ACC112 (cell line): ENCODE measurements around the gene UHRF1.
"Not testable (repeated sequence)": the region's sequence is repeated elsewhere in the genome, so short reads cannot be mapped to it uniquely, and the experiment has no call there.

Experiments
- H2AFZ ChIP-seq: fragments of 200-600 bp; sonication (generic); one replicate; pipeline ENCODE4 v1.6.0; 2017; ENCODE audit warnings: antibody characterized with exemption, low read length; ENCODE audit not compliant: unreplicated experiment
- H3K27ac ChIP-seq: fragments of 200-600 bp; sonication (generic); 2 replicates; pipeline ENCODE4 v1.5.1; 2014; ENCODE audit warnings: low read depth, mild to moderate bottlenecking, antibody characterized with exemption, low read length, moderate library complexity
- H3K27me3 ChIP-seq: fragments of 200-600 bp; sonication (generic); 2 replicates; pipeline ENCODE4 v1.6.1; 2014; ENCODE audit warnings: mild to moderate bottlenecking, antibody characterized with exemption, low read length, moderate library complexity, mixed read lengths; ENCODE audit not compliant: insufficient read depth
- H3K36me3 ChIP-seq: fragments of 200-600 bp; sonication (generic); 2 replicates; pipeline ENCODE4 v1.6.1; 2016; ENCODE audit warnings: mild to moderate bottlenecking, antibody characterized with exemption, low read length, moderate library complexity, mixed read lengths; ENCODE audit not compliant: insufficient read depth
- H3K4me1 ChIP-seq: fragments of 200-600 bp; sonication (generic); one replicate; pipeline ENCODE4 v1.6.1; 2016; ENCODE audit warnings: low read length, mixed read lengths; ENCODE audit not compliant: insufficient read depth, unreplicated experiment, control insufficient read depth
- H3K4me3 ChIP-seq: fragments of 200-600 bp; sonication (generic); 2 replicates; pipeline ENCODE4 v1.5.1; 2014; ENCODE audit warnings: mild to moderate bottlenecking, low read depth, low read length
- H3K79me2 ChIP-seq: fragments of 200-600 bp; sonication (generic); one replicate; pipeline ENCODE4 v1.6.0; 2016; ENCODE audit warnings: low read length; ENCODE audit not compliant: control insufficient read depth, unreplicated experiment, insufficient read depth

UHRF1 gene

GRCh38 chr19:4937060-4937459 lies 27.8 kb downstream of the UHRF1 start:
- Histone ChIP-seq H3K79me2 (peaks cover 6% of the 10 kb centered on the region), H3K4me3 (no peak overlapping the region), H2AFZ (no peak overlapping the region), H3K27me3 (no peaks in the 10 kb centered on the region), H3K27ac (no peak overlapping the region), H3K4me1 (no peaks in the 10 kb centered on the region), H3K36me3 (peaks cover 6% of the 10 kb centered on the region; the same call in 1 of the 2 replicates)

DNA sequence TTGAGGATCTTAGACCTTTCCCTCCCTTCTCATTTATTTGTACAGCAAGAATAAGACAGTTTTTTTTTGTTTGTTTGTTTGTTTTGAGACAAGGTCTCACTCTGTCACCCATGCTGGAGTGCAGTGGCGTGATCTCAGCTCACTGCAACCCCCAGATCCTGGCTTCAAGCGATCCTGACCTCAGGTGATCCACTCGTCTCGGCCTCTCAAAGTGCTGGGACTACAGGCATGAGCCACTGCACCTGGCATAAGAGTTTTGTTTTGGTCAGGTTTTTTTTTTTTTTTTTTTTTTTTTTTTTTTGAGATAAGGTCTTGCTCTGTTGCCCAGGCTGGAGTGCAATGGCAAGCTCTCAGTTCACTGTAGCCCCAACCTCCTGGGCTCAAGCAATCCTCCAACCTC lies 29.2 kb downstream of the UHRF1 start:
- H2AFZ ChIP-seq, H3K79me2 ChIP-seq, H3K27me3 ChIP-seq, H3K27ac ChIP-seq, H3K4me1 ChIP-seq, H3K36me3 ChIP-seq, H3K4me3 ChIP-seq: not testable (repeated sequence)

DNA sequence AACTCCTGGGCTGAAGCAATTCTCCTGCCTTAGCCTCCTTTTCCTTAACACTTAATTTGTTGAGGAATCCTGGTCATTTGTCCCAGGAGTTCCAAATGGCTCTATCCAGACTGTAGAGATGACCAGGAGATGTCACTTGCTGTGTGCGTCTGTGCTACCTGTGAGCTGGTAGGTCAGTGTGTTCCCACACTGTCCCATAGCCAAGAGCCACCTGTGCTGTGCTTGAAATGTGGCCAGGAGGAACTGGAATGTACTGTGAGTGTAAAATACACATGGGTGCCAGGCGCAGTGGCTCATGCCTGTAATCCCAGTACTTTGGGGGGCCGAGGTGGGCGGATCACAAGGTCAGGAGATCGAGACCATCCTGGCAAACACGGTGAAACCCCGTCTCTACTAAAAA lies 30.2 kb downstream of the UHRF1 start:
- no peak overlapping the region for H3K27ac ChIP-seq
- no peak overlapping the region for H2AFZ ChIP-seq
- no peaks in the 10 kb centered on the region for H3K27me3 ChIP-seq
- peaks cover 2% of the 10 kb centered on the region for H3K79me2 ChIP-seq
- no peaks in the 10 kb centered on the region for H3K4me1 ChIP-seq
- no peaks in the 10 kb centered on the region for H3K36me3 ChIP-seq
- H3K4me3 ChIP-seq: no peak overlapping the region

- not testable (repeated sequence) for H2AFZ ChIP-seq, H3K79me2 ChIP-seq, H3K27me3 ChIP-seq, H3K4me1 ChIP-seq, H3K27ac ChIP-seq, H3K4me3 ChIP-seq, H3K36me3 ChIP-seq
Measured at GRCh38 chr19:4941638-4942169, 32.4 kb downstream of the UHRF1 start.

DNA sequence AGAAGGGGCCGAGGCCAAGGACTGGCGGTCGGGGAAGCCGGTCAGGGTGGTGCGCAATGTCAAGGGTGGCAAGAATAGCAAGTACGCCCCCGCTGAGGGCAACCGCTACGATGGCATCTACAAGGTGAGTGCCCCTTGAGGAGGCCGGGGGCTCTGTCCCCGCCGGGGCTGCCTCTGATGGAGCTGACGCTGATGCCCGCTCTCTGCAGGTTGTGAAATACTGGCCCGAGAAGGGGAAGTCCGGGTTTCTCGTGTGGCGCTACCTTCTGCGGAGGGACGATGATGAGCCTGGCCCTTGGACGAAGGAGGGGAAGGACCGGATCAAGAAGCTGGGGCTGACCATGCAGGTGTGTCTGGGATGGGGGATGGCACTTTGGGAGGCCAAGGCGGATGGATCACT lies 41.3 kb downstream of the UHRF1 start:
- not testable (repeated sequence) for H2AFZ ChIP-seq

DNA sequence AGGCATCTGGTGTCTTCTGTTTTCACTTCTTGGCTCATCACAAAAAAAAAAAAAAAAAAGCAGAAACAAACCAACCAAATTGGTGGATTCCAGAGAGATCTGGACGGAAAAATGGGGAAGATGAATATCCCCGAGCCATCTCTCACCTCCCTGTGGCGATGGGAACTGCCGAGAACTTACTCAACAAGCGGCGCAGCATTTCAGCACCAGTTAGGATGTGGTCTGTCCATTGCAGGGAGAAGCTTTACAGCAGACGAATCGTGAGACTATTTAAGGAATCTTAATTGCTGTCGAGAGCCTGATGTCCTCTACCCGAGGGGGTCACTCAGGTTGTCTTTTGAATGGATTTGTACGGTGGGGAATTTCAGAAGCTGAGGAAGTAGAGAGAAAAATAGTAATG lies 42.4 kb downstream of the UHRF1 start:
- H3K4me1 ChIP-seq: no peaks in the 10 kb centered on the region
- no peak overlapping the region for H3K27ac ChIP-seq
- H3K27me3 ChIP-seq: no peaks in the 10 kb centered on the region
- no peak overlapping the region for H2AFZ ChIP-seq
- no peaks in the 10 kb centered on the region for H3K79me2 ChIP-seq
- H3K36me3 ChIP-seq: 0 out of 2 replicates have a peak, but pooled peaks cover 4% of the 10 kb centered on the region
- no peak overlapping the region for H3K4me3 ChIP-seq

More for the DNA sequence above, 41.3 kb downstream of the UHRF1 start:
- not testable (repeated sequence) for H3K79me2 ChIP-seq, H3K4me3 ChIP-seq, H3K4me1 ChIP-seq, H3K27ac ChIP-seq, H3K36me3 ChIP-seq, H3K27me3 ChIP-seq

- Histone ChIP-seq H3K4me1 (no peaks in the 10 kb centered on the region), H3K36me3 (0 out of 2 replicates have a peak, but pooled peaks cover 1% of the 10 kb centered on the region), H2AFZ (no peak overlapping the region), H3K27ac (no peak overlapping the region), H3K79me2 (no peaks in the 10 kb centered on the region), H3K27me3 (no peaks in the 10 kb centered on the region), H3K4me3 (no peak overlapping the region)
Measured at GRCh38 chr19:4952945-4953344, 43.6 kb downstream of the UHRF1 start.

GRCh38 chr19:4954320-4955149 lies 45.2 kb downstream of the UHRF1 start:
- H3K4me3 ChIP-seq, H3K79me2 ChIP-seq, H3K27me3 ChIP-seq, H2AFZ ChIP-seq, H3K27ac ChIP-seq, H3K4me1 ChIP-seq, H3K36me3 ChIP-seq: not testable (repeated sequence)

DNA sequence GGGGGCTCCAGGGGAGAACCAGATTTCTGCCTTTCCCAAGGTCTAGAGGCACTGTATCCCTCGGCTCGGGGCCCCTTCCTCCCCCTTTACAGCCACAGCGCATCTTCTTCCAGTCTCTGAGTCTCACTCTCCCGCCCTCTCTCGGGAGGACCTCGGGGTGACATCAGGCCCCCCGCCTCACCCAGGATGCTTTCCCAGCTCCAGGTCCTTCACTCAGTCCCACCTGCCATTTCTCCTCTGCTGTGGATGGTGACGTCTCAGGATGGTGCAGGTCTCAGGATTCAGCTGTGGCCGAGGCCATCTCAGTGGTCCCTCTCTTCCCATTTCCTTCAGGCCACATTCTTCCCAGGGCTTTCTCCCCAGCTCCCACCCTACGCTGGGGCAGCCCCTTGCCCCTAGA lies 46.0 kb downstream of the UHRF1 start:
- no peak overlapping the region for H3K4me3 ChIP-seq
- H3K79me2 ChIP-seq: no peaks in the 10 kb centered on the region
- no peaks in the 10 kb centered on the region for H3K36me3 ChIP-seq
- no peaks in the 10 kb centered on the region for H3K27me3 ChIP-seq
- no peak overlapping the region for H3K27ac ChIP-seq
- H3K4me1 ChIP-seq: no peaks in the 10 kb centered on the region
- no peak overlapping the region for H2AFZ ChIP-seq

GRCh38 chr19:4957981-4958380 lies 48.7 kb downstream of the UHRF1 start:
- H3K27ac ChIP-seq: no peak overlapping the region
- peaks cover 8% of the 10 kb centered on the region; the same call in 1 of the 2 replicates for H3K36me3 ChIP-seq
- H3K27me3 ChIP-seq: no peaks in the 10 kb centered on the region
- H2AFZ ChIP-seq: no peak overlapping the region
- no peaks in the 10 kb centered on the region for H3K79me2 ChIP-seq
- no peak overlapping the region for H3K4me3 ChIP-seq
- H3K4me1 ChIP-seq: no peaks in the 10 kb centered on the region

DNA sequence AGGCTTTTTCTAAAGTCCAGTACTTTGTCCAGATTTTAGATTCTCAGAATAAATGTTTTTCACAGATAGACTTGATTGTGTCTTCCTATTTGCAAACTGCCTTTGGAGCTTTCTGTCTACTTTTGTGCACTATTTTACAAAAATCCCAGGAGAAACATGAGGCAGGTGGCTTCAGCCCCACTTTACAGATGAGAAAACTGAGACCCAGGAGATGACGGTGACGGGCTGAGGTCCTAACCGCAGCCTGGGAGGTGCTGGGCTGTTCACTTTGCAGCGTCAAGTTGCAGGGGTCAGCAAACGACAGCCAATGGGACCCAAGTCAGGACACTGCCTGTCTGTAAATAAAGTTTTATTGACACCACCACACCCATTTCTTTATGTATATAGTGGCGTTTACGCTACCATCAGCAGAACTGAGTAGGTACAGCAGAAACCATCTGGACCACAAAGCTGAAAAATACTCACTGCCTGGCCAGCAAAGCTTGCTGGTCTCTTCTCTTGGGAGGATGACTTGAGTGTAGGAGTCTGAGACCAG lies 52.9 kb downstream of the UHRF1 start:
- Histone ChIP-seq H3K79me2 (no peaks in the 10 kb centered on the region), H2AFZ (no peak overlapping the region), H3K4me3 (no peak overlapping the region), H3K27ac (no peak overlapping the region), H3K4me1 (no peaks in the 10 kb centered on the region), H3K36me3 (peaks cover 8% of the 10 kb centered on the region; the same call in 1 of the 2 replicates), H3K27me3 (no peaks in the 10 kb centered on the region)
